Esophagus muscularis mucosa (tissue), 4 donors: ENCODE data around the gene TSSK2.

ENCODE experiments used
- CTCF ChIP-seq, 3 experiments: fragments of 200-600 bp in 2 of 3; fragments of 450-650 bp in 1 of 3; sonication (generic) in 2 of 3; IDR thresholded peaks; one replicate each; pipeline ENCODE4 v1.5.1; 2017 to 2019; ENCODE audit warnings: antibody characterized with exemption in 3 of 3, mild to moderate bottlenecking in 2 of 3, moderate library complexity in 1 of 3
- EP300 ChIP-seq: sonication (generic); formaldehyde crosslinking; IDR thresholded peaks from one replicate; pipeline ENCODE4 v1.6.1; 2017; ENCODE audit warnings: antibody characterized with exemption
- POLR2A ChIP-seq: fragments of 450-650 bp; IDR thresholded peaks from one replicate; pipeline ENCODE4 v1.6.1; 2017; ENCODE audit warnings: antibody characterized with exemption, moderate library complexity, mild to moderate bottlenecking, low read depth

- TF ChIP-seq CTCF (IDR thresholded peaks at IDR 0.05) (no peak), EP300 (no peak), POLR2A (no peak)
Measured at GRCh38 chr22:19110064-19110458, 21.0 kb upstream of the TSSK2 start.
